Measurements from ENCODE around the gene RPL27A.

Gene RPL27A

GRCh38 chr11:8722809-8723208 lies 40.2 kb downstream of the RPL27A start:
- DNase-seq: no peak

GRCh38 chr11:8723711-8724110 lies 41.1 kb downstream of the RPL27A start:
- no peak for DNase-seq

GRCh38 chr11:8724682-8725081 lies 42.1 kb downstream of the RPL27A start:
- DNase-seq: no peak

GRCh38 chr11:8726395-8726794 lies 43.8 kb downstream of the RPL27A start:
- DNase-seq: no peak

- DNase-seq: no peak
Observed at GRCh38 chr11:8728563-8728962, 46.0 kb downstream of the RPL27A start.

GRCh38 chr11:8729067-8729466 lies 46.5 kb downstream of the RPL27A start:
- no peak for DNase-seq

- DNase-seq: no peak
Observed at GRCh38 chr11:8729837-8730696, 47.5 kb downstream of the RPL27A start.

- no peak for DNase-seq
Observed at GRCh38 chr11:8730697-8731020, 48.1 kb downstream of the RPL27A start.

GRCh38 chr11:8731647-8732323 lies 49.2 kb downstream of the RPL27A start:
- no peak for DNase-seq

GRCh38 chr11:8732324-8732670 lies 49.7 kb downstream of the RPL27A start:
- DNase-seq: no peak

GRCh38 chr11:8732748-8733241 lies 50.2 kb downstream of the RPL27A start:
- DNase-seq: no peak

GRCh38 chr11:8733852-8734251 lies 51.3 kb downstream of the RPL27A start:
- no peak for DNase-seq

GRCh38 chr11:8735094-8735493 lies 52.5 kb downstream of the RPL27A start:
- DNase-seq: no peak

GRCh38 chr11:8739309-8739793 lies 56.8 kb downstream of the RPL27A start:
- DNase-seq: no peak
